ENCODE results near the gene CDC42SE2.
A peak's percentile ranks its signal among the peaks of the same experiment; 100 is the strongest.
"Not testable (repeated sequence)": the region's sequence is repeated elsewhere in the genome, so short reads cannot be mapped to it uniquely, and the experiment has no call there.

CDC42SE2 gene

GRCh38 chr5:131389869-131390265 is 126.0 kb downstream of the CDC42SE2 start:
- DNase-seq (ENCODE audit: low spot score), result no peak

GRCh38 chr5:131392466-131393095 is 128.7 kb downstream of the CDC42SE2 start:
- no peak for DNase-seq (ENCODE audit: low spot score)

- no peak for DNase-seq (ENCODE audit: low spot score)
These were observed 129.7 kb downstream of the CDC42SE2 start for GRCh38 chr5:131393498-131393968.

GRCh38 chr5:131394128-131394527 is 130.3 kb downstream of the CDC42SE2 start:
- no peak for DNase-seq (ENCODE audit: low spot score)

- DNase-seq (ENCODE audit: low spot score), result no peak
These were observed 132.2 kb downstream of the CDC42SE2 start for GRCh38 chr5:131396015-131396414.

- DNase-seq (ENCODE audit: low spot score), result no peak
These were observed 132.9 kb downstream of the CDC42SE2 start for GRCh38 chr5:131396630-131397273.

GRCh38 chr5:131399007-131399406 is 135.2 kb downstream of the CDC42SE2 start:
- DNase-seq (ENCODE audit: low spot score), result not testable (repeated sequence)

- no peak for DNase-seq (ENCODE audit: low spot score)
These were observed 136.7 kb downstream of the CDC42SE2 start for GRCh38 chr5:131400585-131400984.

GRCh38 chr5:131405674-131406073 is 141.8 kb downstream of the CDC42SE2 start:
- no peak for DNase-seq (ENCODE audit: low spot score)

GRCh38 chr5:131406076-131406475 is 142.2 kb downstream of the CDC42SE2 start:
- no peak for DNase-seq (ENCODE audit: low spot score)

- no peak for DNase-seq (ENCODE audit: low spot score)
These were observed 143.3 kb downstream of the CDC42SE2 start for GRCh38 chr5:131406975-131407638.

GRCh38 chr5:131413605-131414559 is 150.0 kb downstream of the CDC42SE2 start:
- no peak for DNase-seq (ENCODE audit: low spot score)

GRCh38 chr5:131416729-131417128 is 152.9 kb downstream of the CDC42SE2 start:
- no peak for DNase-seq (ENCODE audit: low spot score)

GRCh38 chr5:131417240-131417869 is 153.5 kb downstream of the CDC42SE2 start:
- DNase-seq (ENCODE audit: low spot score), result peak; percentile 65

GRCh38 chr5:131418846-131419245 is 155.0 kb downstream of the CDC42SE2 start:
- no peak for DNase-seq (ENCODE audit: low spot score)

- DNase-seq (ENCODE audit: low spot score), result no peak
These were observed 156.0 kb downstream of the CDC42SE2 start for GRCh38 chr5:131419877-131420276.

GRCh38 chr5:131423056-131423455 is 159.2 kb downstream of the CDC42SE2 start:
- peak; percentile 22 for DNase-seq (ENCODE audit: low spot score)

- no peak for DNase-seq (ENCODE audit: low spot score)
These were observed 162.2 kb downstream of the CDC42SE2 start for GRCh38 chr5:131426011-131426410.

- DNase-seq (ENCODE audit: low spot score), result no peak
These were observed 166.9 kb downstream of the CDC42SE2 start for GRCh38 chr5:131430794-131431193.

- no peak for DNase-seq (ENCODE audit: low spot score)
These were observed 167.9 kb downstream of the CDC42SE2 start for GRCh38 chr5:131431794-131432193.

GRCh38 chr5:131433109-131433508 is 169.3 kb downstream of the CDC42SE2 start:
- DNase-seq (ENCODE audit: low spot score), result no peak

GRCh38 chr5:131436081-131436480 is 172.2 kb downstream of the CDC42SE2 start:
- no peak for DNase-seq (ENCODE audit: low spot score)
